CD4-positive, alpha-beta memory T cell (primary cell): ENCODE data around the gene PLD3. TPM values are rescaled to one million over a fixed set of nuclear protein-coding genes. Genes with fewer than 3 reads are reported as not detected.

Experiments used
- CTCF ChIA-PET: fragments of 350-600 bp; sonication (Branson Sonifier 250); formaldehyde crosslinking; loops from one replicate; lab custom pipeline; 2021; ENCODE audit warnings: inconsistent platforms; ENCODE audit not compliant: partially characterized antibody; lab: Charles Lee
- POLR2A ChIA-PET: fragments of 350-600 bp; sonication (Branson Sonifier 250); formaldehyde crosslinking; loops from one replicate; lab custom pipeline; 2021; ENCODE audit not compliant: partially characterized antibody; lab: Charles Lee
- DNase-seq, 5 donors: peaks; one replicate each; pipeline versions ENCODE4 v3.0.0 to v3.0.0-alpha.2; 2020 to 2022; ENCODE audit warnings: mixed read lengths in 1 of 5
- H3K27ac ChIP-seq: one replicate; pipeline ENCODE4 v1.7.0; 2013; ENCODE audit warnings: low read depth, low read length
- H3K27me3 ChIP-seq: 2 replicates; pipeline ENCODE4 v1.7.0; 2013; ENCODE audit warnings: mild to moderate bottlenecking, low read length, moderate library complexity; ENCODE audit not compliant: insufficient read depth
- H3K36me3 ChIP-seq: 2 replicates; pipeline ENCODE4 v1.7.0; 2013; ENCODE audit warnings: mild to moderate bottlenecking, low read length, moderate library complexity; ENCODE audit not compliant: insufficient read depth
- H3K4me1 ChIP-seq: 2 replicates; pipeline ENCODE4 v1.7.0; 2013; ENCODE audit warnings: mild to moderate bottlenecking, low read length, moderate library complexity; ENCODE audit not compliant: insufficient read depth
- H3K4me3 ChIP-seq, 2 donors: one replicate each; pipeline ENCODE4 v1.7.0; 2013; ENCODE audit warnings: low read length in 2 of 2, mild to moderate bottlenecking in 1 of 2
- H3K9me3 ChIP-seq, 2 donors: one replicate each; pipeline ENCODE4 v1.7.0; 2013; ENCODE audit warnings: low read length in 2 of 2, control low read depth in 1 of 2; ENCODE audit not compliant: control insufficient read depth in 1 of 2
- H3K27ac Mint-ChIP-seq, 7 donors: one replicate each; pipeline ENCODE4 v1.8.0; 2020 to 2021; ENCODE audit warnings: mixed read lengths in 7 of 7, mild to moderate bottlenecking in 6 of 7, inconsistent platforms in 3 of 7, moderate library complexity in 3 of 7
- H3K27me3 Mint-ChIP-seq, 2 donors: one replicate each; pipeline ENCODE4 v1.8.0; 2020 to 2021; ENCODE audit warnings: mixed read lengths in 2 of 2
- H3K36me3 Mint-ChIP-seq, 2 donors: one replicate each; pipeline ENCODE4 v1.8.0; 2020 to 2021; ENCODE audit warnings: mixed read lengths in 2 of 2, inconsistent platforms in 1 of 2, mild to moderate bottlenecking in 1 of 2
- H3K4me1 Mint-ChIP-seq, 4 donors: one replicate each; pipeline ENCODE4 v1.8.0; 2020 to 2021; ENCODE audit warnings: mixed read lengths in 4 of 4, mild to moderate bottlenecking in 1 of 4
- H3K4me3 Mint-ChIP-seq, 8 donors: one replicate each; pipeline ENCODE4 v1.8.0; 2020 to 2021; ENCODE audit warnings: mixed read lengths in 8 of 8, mild to moderate bottlenecking in 7 of 8, moderate library complexity in 6 of 8, inconsistent platforms in 3 of 8
- H3K9me3 Mint-ChIP-seq, 8 donors: one replicate each; pipeline ENCODE4 v1.8.0; 2020 to 2021; ENCODE audit warnings: mixed read lengths in 8 of 8, mild to moderate bottlenecking in 5 of 8, inconsistent platforms in 3 of 8, moderate library complexity in 1 of 8
- intact Hi-C: fragments of 100-400 bp; cut with micrococcal nuclease; formaldehyde crosslinking; loops from one replicate; pipeline ENCODE4 v1.15.1; 2023
- polyA plus RNA-seq, 2 donors: library from polyadenylated mRNA; unstranded; fragments of 300-500 nt; fragmentation: Illumina TruSeq; gene quantifications; one replicate each; pipeline ENCODE4 v1.2.3, GENCODE V29; 2021
- total RNA-seq, 2 experiments: library from RNA; stranded (reverse); gene quantifications; one replicate each; pipeline ENCODE4 v1.2.3, GENCODE V29; 2021

The PLD3 gene
- total and polyA plus RNA-seq, 4 experiments from 2014 or later, result 61.0 to 117 (median 95.2) TPM

DNA sequence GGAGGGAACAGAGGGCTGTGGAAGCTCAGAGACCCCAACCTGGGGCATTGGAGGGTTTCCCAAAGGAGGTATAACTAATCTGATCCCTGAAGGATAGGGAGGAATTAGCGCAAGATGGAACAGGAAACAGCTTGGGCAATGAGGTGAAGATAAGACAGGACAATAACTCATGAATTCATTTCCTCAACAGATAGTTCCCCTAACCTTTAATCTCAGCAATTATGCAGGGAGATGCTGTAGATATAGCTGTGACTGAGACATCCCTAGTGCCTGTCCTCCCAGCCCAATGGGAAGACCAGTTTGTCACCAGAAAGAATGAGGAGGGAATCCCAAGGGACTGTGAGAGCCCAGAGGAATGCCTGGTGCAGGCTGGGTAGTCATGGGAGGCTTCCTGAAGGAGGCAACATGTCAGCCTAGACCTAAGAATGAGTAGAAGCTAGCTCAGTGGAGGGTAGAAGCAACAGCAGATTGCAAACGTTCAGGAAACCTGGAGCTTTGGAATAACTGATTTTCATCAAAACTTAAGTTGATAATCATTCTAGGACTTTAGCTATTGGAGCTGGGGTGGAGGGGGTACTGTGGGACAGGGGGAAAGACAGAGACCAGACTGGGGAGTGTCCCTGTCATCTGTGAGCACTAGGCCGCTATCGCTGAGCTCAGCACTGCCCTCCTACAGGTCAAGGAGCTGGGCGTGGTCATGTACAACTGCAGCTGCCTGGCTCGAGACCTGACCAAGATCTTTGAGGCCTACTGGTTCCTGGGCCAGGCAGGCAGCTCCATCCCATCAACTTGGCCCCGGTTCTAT, 22.7 kb downstream of the PLD3 start:
- H3K27me3 ChIP-seq, result no peaks in the 10 kb centered on the region
- Mint-ChIP-seq H3K4me1 (peaks cover 0 to 5% (median 4%) of the 10 kb centered on the region in 4 donors), H3K4me3 (no peak overlapping the region), H3K36me3 (peaks cover 12 to 38% of the 10 kb centered on the region in 2 donors), H3K27ac (peak overlapping the region in 1 of 7 donors; percentile 8), H3K9me3 (no peaks in the 10 kb centered on the region), H3K27me3 (no peaks in the 10 kb centered on the region)
- H3K4me3 ChIP-seq, result no peak overlapping the region
- ChIA-PET POLR2A (no interaction called here), CTCF (interaction anchor here (0.7 kb wide), 1 partner anchor 49 kb away, joined by 3 read pairs; no protein-coding TSS in a partner anchor)
- H3K36me3 ChIP-seq, result peaks cover 27% of the 10 kb centered on the region
- DNase-seq, result no peak
- H3K4me1 ChIP-seq, result no peaks in the 10 kb centered on the region
- H3K27ac ChIP-seq, result no peak overlapping the region
- H3K9me3 ChIP-seq, result no peaks in the 10 kb centered on the region
- intact Hi-C loops, result no loop called here

DNA sequence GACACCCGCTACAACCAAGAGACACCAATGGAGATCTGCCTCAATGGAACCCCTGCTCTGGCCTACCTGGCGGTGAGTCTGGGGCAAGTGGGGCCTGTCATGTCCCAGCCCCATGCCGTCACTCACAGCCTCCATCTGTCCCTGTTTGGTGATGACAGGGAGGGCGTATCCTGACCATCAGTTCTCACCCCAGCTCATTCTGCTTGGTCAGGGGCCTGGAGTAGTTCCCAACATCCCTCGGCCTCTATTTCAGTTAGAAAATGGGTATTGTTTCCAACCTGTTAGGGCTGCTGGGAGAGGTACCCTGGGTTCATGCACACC, 23.3 kb downstream of the PLD3 start:
- DNase-seq, result no peak
- Histone ChIP-seq H3K4me1 (no peaks in the 10 kb centered on the region), H3K9me3 (no peaks in the 10 kb centered on the region), H3K27me3 (no peaks in the 10 kb centered on the region), H3K4me3 (no peak overlapping the region), H3K36me3 (peaks cover 27% of the 10 kb centered on the region), H3K27ac (no peak overlapping the region)
- intact Hi-C loops, result no loop called here
- no peak overlapping the region for H3K4me3 Mint-ChIP-seq
- POLR2A ChIA-PET, result no interaction called here
- peak overlapping the region in 1 of 7 donors; percentile 66 for H3K27ac Mint-ChIP-seq
- H3K36me3 Mint-ChIP-seq, result peaks cover 12 to 37% of the 10 kb centered on the region in 2 donors
- no peaks in the 10 kb centered on the region for H3K27me3 Mint-ChIP-seq
- no peaks in the 10 kb centered on the region for H3K9me3 Mint-ChIP-seq
- CTCF ChIA-PET, result no interaction called here
- H3K4me1 Mint-ChIP-seq, result peaks cover 0 to 5% (median 4%) of the 10 kb centered on the region in 4 donors

DNA sequence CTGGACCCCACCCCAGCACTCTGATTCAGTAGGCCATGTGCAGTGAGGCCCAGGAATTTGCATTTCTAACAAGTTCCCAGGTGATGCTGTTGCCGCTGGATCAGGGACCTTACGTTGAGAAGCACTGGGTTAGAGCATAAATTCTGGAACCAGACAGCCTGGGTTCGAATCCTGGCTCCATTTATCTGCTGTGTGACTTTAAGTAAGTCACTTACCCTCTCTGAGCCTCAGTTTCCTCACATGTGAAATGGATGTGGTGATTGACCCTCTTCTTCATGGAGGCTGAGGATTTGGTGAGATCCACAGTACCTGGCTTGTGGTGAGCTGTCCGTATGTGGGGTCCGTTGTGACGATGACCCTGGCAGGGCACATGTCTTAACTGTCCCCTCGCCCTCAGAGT, 25.6 kb downstream of the PLD3 start:
- H3K9me3 Mint-ChIP-seq, result no peaks in the 10 kb centered on the region
- H3K27ac Mint-ChIP-seq, result peak overlapping the region in 1 of 7 donors; percentile 44
- H3K9me3 ChIP-seq, result no peaks in the 10 kb centered on the region
- H3K27ac ChIP-seq, result no peak overlapping the region
- intact Hi-C loops, result no loop called here
- DNase-seq, result no peak
- ChIA-PET CTCF (no interaction called here), POLR2A (no interaction called here)
- no peaks in the 10 kb centered on the region for H3K4me1 ChIP-seq
- no peak overlapping the region for H3K4me3 ChIP-seq
- peaks cover 15 to 33% of the 10 kb centered on the region in 2 donors for H3K36me3 Mint-ChIP-seq
- H3K4me3 Mint-ChIP-seq, result no peak overlapping the region
- no peaks in the 10 kb centered on the region for H3K27me3 ChIP-seq
- peaks cover 0 to 5% (median 4%) of the 10 kb centered on the region in 4 donors for H3K4me1 Mint-ChIP-seq
- H3K27me3 Mint-ChIP-seq, result no peaks in the 10 kb centered on the region
- H3K36me3 ChIP-seq, result peaks cover 18% of the 10 kb centered on the region

- Mint-ChIP-seq H3K4me1 (peaks cover 0 to 5% (median 4%) of the 10 kb centered on the region in 4 donors), H3K27me3 (no peaks in the 10 kb centered on the region), H3K4me3 (no peak overlapping the region), H3K9me3 (no peaks in the 10 kb centered on the region), H3K36me3 (peaks cover 12 to 27% of the 10 kb centered on the region in 2 donors), H3K27ac (no peak overlapping the region)
- Histone ChIP-seq H3K4me3 (no peak overlapping the region), H3K27ac (no peak overlapping the region), H3K4me1 (no peaks in the 10 kb centered on the region), H3K36me3 (peaks cover 14% of the 10 kb centered on the region), H3K27me3 (no peaks in the 10 kb centered on the region), H3K9me3 (no peaks in the 10 kb centered on the region)
- CTCF ChIA-PET, result no interaction called here
- intact Hi-C loops, result no loop called here
- POLR2A ChIA-PET, result no interaction called here
- DNase-seq, result no peak
Measured at GRCh38 chr19:40376286-40376862, 27.9 kb downstream of the PLD3 start.

DNA sequence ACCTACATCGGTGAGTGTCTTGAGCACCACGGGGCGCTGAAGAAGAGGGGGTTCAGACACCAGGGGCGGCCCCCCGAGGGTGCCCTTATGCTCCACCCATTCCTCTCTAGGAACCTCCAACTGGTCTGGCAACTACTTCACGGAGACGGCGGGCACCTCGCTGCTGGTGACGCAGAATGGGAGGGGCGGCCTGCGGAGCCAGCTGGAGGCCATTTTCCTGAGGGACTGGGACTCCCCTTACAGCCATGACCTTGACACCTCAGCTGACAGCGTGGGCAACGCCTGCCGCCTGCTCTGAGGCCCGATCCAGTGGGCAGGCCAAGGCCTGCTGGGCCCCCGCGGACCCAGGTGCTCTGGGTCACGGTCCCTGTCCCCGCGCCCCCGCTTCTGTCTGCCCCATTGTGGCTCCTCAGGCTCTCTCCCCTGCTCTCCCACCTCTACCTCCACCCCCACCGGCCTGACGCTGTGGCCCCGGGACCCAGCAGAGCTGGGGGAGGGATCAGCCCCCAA, 29.4 kb downstream of the PLD3 start:
- CTCF ChIA-PET, result no interaction called here
- Mint-ChIP-seq H3K4me1 (peaks cover 0 to 5% (median 4%) of the 10 kb centered on the region in 4 donors), H3K27ac (no peak overlapping the region), H3K36me3 (peaks cover 8 to 17% of the 10 kb centered on the region in 2 donors), H3K9me3 (no peaks in the 10 kb centered on the region), H3K4me3 (no peak overlapping the region), H3K27me3 (no peaks in the 10 kb centered on the region)
- Histone ChIP-seq H3K9me3 (no peaks in the 10 kb centered on the region), H3K4me3 (no peak overlapping the region), H3K27me3 (no peaks in the 10 kb centered on the region), H3K27ac (no peak overlapping the region), H3K36me3 (peaks cover 7% of the 10 kb centered on the region), H3K4me1 (no peaks in the 10 kb centered on the region)
- POLR2A ChIA-PET, result interaction anchor here (0.6 kb wide), 1 partner anchor 743 kb away, joined by 3 read pairs; no protein-coding TSS in a partner anchor
- intact Hi-C loops, result no loop called here
- no peak for DNase-seq

- no peaks in the 10 kb centered on the region for H3K27me3 ChIP-seq
- Mint-ChIP-seq H3K4me1 (peaks cover 0 to 5% (median 4%) of the 10 kb centered on the region in 4 donors), H3K9me3 (no peaks in the 10 kb centered on the region), H3K27ac (peak overlapping the region in 1 of 7 donors; percentile 18), H3K27me3 (no peaks in the 10 kb centered on the region), H3K36me3 (peaks cover 7 to 16% of the 10 kb centered on the region in 2 donors), H3K4me3 (no peak overlapping the region)
- no peak overlapping the region for H3K27ac ChIP-seq
- no peaks in the 10 kb centered on the region for H3K4me1 ChIP-seq
- ChIA-PET POLR2A (no interaction called here), CTCF (no interaction called here)
- intact Hi-C loops, result no loop called here
- H3K36me3 ChIP-seq, result peaks cover 7% of the 10 kb centered on the region
- H3K4me3 ChIP-seq, result no peak overlapping the region
- no peak for DNase-seq
- H3K9me3 ChIP-seq, result no peaks in the 10 kb centered on the region
Measured at GRCh38 chr19:40378509-40378908, 30.0 kb downstream of the PLD3 start.

DNA sequence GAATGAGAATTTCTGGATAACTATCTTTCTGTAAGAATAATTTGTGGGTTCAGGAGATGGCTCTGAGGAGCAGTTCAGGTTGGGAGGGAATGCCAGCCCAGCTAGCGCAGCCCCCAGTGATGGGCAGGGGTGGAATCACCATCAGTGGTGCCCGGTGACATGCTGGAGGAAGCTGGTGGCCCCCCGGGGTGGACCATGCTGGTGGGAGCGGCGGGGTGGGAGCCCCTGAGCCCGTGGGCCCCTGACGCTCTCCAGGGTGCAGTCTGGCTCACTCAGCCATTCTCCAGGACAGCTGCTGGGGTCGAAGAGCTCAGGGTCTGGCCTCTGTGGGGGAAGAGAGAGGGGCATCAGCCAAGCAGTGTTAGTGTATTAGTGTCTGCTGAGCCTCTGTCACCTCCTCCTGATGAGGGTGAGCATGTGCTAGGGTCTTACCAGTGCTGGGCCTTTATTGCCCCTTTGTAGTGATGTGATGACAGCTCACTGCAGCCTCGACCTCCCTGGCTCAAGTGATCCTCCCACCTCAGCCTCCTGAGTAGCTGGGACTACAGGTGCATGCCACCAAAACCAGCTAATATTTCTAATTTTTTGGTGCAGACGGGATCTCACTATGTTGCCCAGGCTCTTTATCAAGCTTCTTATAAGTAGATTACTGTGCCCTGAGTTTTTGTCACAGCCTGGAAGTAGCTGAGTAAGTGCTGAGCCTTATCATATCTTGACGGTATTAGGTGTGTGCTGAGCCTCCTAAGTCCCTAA, 31.1 kb downstream of the PLD3 start:
- no peak for DNase-seq
- Mint-ChIP-seq H3K36me3 (peaks cover 5 to 11% of the 10 kb centered on the region in 2 donors), H3K4me1 (peaks cover 0 to 5% (median 2%) of the 10 kb centered on the region in 4 donors), H3K4me3 (no peak overlapping the region), H3K27me3 (no peaks in the 10 kb centered on the region), H3K27ac (peak overlapping the region in 2 of 7 donors; percentile 43 to 81), H3K9me3 (no peaks in the 10 kb centered on the region)
- CTCF ChIA-PET, result interaction anchor here (1.3 kb wide), 1 partner anchor 85 kb away, joined by 3 read pairs; no protein-coding TSS in a partner anchor
- Histone ChIP-seq H3K36me3 (peaks cover under 1% of the 10 kb centered on the region), H3K4me3 (no peak overlapping the region), H3K4me1 (no peaks in the 10 kb centered on the region), H3K27ac (no peak overlapping the region), H3K27me3 (no peaks in the 10 kb centered on the region), H3K9me3 (no peaks in the 10 kb centered on the region)
- POLR2A ChIA-PET, result interaction anchor here (1.6 kb wide), 1 partner anchor 31 kb away, joined by 3 read pairs; the partner anchor contains the start of genes C19orf47 and PLD3
- intact Hi-C loops, result no loop called here
